ENCODE measurements around the gene C1QL3.

C1QL3 gene

GRCh38 chr10:16493884-16494536 lies 27.7 kb downstream of the C1QL3 start:
- no peak for DNase-seq (ENCODE audit: low spot score)

DNA sequence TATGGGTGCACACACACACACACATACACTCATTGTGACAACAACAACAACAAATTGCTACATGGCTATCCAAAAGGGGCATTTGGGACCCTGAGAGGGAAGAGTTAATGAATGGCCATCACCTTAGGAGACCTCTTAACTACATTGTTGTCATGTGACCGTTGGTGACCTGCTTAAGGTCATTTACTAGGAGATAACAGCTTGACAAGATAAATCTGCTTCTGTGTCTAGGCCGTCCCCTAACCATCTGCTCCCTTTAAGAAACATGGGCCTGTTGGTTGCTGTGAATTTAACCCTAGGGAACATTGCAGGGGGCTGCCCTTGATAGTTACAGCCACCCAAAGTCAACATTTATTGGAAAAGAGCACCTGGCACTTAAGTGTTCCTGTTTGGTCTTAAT lies 29.7 kb downstream of the C1QL3 start:
- DNase-seq (ENCODE audit: low spot score) = no peak

- DNase-seq (ENCODE audit: low spot score) = no peak
Observed at GRCh38 chr10:16490511-16490910, 31.2 kb downstream of the C1QL3 start.

GRCh38 chr10:16483241-16483917 lies 38.3 kb downstream of the C1QL3 start:
- no peak for DNase-seq (ENCODE audit: low spot score)

DNA sequence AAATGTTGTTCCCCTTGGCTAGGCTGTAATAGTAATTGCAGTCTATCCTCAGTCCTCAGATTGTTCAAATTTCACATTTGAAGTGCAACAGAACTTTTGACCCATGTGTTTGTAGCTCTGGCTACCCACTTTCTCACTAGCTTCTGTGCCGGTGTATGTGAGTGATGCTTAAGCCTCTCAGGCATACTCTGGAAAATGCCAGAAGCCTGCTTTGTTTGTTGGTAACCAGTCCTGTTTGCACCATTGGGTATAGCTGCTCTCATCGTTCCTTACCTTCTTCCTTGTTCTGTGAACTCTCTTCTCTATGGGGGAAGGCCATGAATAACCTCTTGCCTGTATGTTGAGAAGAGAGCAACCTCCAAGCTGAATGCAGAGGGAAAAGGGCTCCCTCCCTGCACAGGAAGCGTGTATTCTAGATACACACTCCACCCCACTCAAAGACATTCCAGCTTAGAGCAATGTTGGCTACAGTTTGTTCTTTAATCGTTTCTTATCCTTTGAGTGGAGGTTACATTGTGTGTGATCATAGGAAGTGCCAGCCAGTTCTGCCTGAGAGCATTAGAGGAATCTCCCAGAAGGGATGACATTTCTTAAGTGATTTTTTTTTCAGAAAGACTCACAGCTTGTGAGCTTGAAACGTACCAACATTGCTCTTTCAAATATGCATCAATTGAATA lies 40.5 kb downstream of the C1QL3 start:
- DNase-seq (ENCODE audit: low spot score) = no peak

DNA sequence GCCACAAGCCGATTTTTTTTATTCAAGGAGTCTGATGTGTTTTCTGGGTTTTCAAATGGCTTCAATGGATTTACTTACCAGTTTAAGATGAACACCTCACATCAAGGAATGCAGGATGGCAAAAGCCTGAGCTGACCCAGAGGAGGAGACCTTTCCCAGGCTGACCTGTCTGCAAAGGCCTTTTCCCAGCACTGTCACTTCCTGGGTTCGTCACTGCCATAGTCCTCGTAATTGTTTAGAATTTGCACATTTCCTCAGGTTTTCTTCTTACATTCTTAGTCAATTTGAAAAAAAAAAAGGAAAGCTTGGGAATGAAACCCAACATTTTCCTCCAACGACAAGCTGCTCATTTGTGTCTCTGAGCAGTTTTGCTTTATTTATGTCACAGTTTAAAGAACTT lies 42.9 kb downstream of the C1QL3 start:
- no peak for DNase-seq (ENCODE audit: low spot score)

DNA sequence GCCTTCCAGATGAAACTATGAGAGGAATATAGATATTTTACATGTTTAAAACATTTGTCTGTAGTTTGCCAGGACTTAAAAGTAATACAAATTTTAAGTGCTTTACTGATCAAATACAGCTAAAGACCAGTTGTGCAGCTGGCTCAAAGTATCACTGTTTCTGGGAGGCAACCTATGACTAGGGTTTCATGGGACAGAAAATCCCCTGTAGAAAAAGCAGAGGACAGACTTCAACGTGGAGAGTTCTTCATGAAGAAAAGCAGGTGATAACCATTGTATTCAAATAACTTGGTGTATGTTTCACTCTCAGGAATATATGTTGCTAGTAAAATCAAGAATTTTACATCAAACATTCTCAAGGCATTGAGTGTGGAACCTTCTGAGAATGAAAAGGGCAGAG lies 43.9 kb downstream of the C1QL3 start:
- no peak for DNase-seq (ENCODE audit: low spot score)

DNA sequence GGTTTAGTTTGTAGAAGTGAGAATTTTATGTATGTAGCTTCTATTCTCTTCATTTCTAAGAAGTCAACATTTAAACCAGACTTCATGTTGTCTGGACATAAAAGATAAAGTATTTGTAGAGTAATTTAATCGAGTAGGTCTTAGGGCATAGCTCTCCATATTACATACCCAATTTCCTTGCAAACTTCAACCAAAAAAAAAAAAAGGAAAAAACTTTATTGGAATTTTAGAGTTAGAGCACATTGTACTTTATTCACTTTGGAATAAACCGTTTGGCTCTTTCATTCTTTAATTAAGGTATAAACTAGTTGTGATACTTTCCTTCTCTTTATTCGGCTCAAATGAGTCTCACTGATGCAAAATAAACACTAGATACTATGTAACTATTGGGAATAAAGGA lies 48.9 kb downstream of the C1QL3 start:
- DNase-seq (ENCODE audit: low spot score) = no peak

GRCh38 chr10:16470747-16471146 lies 50.9 kb downstream of the C1QL3 start:
- no peak for DNase-seq (ENCODE audit: low spot score)

- DNase-seq (ENCODE audit: low spot score) = no peak
Observed at GRCh38 chr10:16466001-16466400, 55.7 kb downstream of the C1QL3 start.
